ENCODE results near the gene ABCG4.
A peak's percentile ranks its signal among the peaks of the same experiment; 100 is the strongest.
"Not testable (repeated sequence)": the region's sequence is repeated elsewhere in the genome, so short reads cannot be mapped to it uniquely, and the experiment has no call there.

ABCG4 gene

DNA sequence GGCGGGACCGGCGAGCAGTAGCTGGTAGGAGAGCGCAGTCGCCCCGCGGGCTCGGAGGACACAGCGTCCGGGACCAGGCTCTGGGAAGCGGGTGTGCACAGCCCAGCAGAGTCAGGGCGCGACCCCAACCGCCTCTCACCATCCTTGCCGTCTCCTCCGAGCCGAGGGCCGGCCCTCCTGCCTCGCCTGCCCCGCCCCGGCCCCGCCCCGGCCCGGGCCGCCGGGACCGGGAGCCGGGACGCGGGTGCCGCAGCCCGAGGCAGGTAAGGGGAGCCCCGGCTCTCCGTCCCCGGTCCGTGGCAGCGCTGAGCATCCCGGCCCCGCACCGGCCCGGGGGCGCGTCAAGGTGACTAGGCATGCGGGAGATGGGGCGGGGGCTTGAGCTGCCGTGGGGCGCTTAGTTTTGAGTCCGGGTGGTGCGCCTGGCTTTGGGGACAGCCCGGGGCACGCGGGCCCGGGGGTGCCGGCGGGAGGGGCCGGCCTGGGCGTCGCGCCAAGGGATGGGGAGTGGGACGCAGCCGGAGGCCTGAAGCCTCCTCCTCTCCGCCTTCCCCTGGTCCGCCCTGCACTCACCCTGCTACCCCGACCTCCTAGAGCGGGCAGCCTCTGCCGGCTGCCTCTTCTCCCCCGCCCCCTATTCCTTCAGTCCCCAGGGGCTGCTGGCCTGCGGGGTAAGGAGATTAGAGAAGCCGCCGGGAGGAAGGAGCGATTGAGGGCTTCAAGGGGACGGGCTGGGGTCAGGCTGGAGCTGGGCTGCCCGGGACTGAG, at the start of gene ABCG4:
TSS of gene ABCG4 (plus strand) at position 35 of the 768 bp plus-strand sequence. CDS start 914 bp downstream, outside the sequence.
- no peak for DNase-seq

DNA sequence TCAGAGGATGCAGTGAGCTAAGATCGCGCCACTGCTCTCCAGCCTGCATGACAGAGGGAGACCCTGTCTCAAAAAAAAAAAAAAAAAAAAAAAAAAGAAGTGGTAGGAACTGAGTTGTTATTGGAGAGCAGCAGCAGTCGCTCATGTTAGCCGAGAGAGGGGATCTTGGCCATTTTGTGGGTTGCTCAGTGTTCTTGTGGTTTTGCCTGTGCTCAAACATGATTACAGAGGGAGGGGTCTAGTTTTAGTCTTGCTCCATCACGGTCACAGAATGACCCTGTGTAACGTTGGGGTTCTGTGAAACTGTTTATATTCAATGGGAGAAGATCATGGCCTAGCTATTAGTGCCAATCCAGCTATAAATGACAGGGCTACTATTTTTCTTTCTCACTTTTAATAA, 49.1 kb upstream of the ABCG4 start:
- DNase-seq: no peak

DNA sequence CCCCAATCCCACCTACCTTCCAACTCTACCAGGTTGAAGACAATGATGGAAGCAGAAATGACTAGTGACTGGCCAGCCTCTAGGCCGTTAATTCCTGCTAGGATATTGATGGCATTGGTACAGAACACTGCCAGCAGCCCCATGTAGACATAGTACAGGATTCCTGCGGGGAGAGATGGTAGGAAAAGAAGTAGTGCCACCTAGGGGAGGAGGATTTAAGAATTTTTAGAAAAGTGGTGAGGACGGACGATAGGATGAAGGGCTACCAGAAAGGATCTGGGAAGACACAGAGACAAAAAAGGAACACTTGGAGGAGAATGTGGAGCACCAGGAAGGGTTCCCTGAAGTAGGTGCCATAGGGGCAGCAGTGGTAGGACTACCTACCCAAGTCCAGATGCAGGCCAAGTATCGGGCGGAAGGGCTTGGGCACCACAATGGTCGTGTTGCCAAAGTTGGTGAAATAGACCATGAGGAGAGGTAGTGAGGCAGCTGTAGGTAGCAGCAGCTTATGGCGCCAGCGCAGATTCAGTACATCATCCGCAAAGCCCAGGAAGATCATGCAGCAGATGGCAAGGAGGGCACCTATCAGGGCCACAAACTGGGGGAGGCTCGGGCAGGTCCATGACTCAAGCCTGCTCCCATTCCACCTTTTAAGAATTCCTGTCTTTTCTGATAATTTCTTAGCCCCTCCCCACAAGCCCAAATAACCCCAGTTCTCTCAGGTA, 48.4 kb upstream of the ABCG4 start:
- DNase-seq: no peak

DNA sequence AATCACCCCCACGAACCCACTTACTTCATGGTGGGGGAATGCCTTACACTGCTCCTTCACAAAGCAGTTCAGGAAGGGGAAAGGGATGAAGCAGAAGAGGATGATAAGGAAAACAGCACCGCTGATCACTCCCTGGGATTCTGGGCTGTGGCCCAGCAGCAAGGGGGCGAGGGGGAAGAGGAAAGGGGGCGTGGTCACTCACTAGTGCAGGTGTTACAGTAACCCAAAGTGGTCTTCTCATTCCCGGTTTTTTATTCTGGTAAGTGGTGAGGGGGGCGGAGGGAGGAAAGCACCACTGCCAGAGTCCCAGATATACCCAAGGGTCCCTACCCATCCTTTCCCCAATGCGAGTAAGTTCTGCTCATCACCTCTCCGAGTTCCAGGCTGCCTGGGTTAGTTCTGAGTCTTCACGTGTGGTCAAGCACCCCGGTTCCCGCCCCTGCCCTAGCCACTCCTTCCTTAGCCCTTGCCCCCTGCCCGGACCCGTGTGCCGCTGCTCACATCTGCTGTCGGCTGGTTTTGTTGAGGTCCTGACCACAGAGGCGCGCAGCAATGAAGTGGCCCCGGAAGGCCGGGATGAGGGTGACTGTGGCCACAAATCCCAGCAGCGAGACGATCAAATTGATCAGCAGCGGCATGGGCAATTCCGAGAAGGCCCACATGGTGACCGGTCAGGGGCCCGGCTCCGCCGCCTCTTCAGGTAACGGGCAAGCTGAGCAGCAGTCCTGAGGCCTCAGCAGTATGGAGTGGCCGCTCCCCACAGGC, 47.7 kb upstream of the ABCG4 start:
- DNase-seq: no peak

DNA sequence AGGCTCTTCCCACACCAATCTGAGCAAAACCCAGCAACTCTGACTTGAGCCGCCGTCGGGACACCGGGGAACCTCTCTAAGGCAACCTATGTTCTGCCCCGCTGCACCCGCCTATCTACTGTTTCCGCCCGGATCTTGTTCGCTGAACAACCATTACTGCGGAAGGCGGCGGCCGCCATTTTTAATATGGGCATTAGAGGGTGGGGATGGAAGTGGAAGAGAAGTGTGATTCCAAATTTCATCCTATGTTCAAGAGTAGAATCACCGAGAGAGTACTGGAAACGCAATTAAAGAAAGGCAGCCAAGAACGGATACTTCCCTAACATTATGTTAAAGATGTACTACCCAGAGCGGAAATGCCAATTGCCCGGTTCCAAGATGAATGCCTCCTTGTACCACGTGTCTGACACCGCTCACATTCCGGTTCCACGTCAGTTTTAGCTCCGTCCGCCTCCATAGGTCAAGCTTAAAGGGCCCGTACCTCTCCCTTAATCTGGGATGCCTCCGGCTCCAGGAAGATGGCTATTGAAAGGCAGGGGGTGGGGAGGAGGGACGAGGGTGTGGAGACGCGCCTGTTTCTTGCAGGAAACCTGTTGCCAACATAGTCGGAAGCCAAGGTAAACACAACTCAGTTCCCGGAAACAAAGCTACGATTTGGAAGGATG, 47.0 kb upstream of the ABCG4 start, which contains the start of gene DPAGT1:
TSS of gene DPAGT1 (minus strand) at position 95 of the 665 bp plus-strand sequence. CDS start 198 bp downstream, outside the sequence.
- peak; percentile 82 for DNase-seq

DNA sequence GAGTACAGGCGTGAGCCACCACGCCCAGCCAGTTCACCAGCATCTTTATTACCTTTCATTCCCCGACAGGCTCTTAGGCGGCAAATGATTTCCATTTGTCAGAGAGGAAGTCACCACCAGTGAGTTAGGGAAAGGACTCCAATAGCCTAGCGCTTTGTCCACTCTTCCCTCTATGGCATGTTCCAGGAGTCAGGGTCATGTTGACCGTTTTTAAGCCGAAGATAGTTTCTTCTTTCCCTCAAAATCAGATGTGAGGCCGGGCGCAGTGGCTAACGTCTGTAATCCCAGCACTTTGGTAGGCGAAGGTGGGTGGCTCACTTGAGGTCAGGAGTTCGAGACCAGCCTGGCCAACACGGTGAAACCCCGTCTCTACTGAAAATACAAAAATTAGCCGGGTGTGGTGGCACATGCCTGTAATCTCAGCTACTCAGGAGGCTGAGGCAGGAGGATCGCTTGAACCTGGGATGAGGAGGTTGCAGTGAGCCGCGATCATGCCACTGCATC, 45.6 kb upstream of the ABCG4 start:
- DNase-seq: not testable (repeated sequence)

DNA sequence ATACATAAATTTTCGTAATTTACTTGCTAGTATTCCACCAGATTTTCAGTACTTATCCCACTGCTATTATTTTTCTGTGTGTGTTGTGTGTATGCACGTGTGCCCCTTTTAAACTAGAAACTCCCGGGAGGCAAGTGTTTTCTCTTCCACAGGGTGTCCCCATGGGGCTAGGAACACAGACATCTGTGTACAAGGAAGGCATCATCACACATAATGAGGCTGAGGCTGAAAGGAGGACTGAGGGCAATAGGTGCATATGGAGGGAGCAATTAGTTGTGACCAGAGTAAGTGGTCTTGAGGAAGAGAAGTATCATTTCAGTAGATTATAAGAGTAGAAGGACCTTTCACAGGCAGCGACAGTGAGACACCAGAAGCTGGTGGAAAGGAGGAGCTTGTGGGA, 45.1 kb upstream of the ABCG4 start:
- DNase-seq: no peak

DNA sequence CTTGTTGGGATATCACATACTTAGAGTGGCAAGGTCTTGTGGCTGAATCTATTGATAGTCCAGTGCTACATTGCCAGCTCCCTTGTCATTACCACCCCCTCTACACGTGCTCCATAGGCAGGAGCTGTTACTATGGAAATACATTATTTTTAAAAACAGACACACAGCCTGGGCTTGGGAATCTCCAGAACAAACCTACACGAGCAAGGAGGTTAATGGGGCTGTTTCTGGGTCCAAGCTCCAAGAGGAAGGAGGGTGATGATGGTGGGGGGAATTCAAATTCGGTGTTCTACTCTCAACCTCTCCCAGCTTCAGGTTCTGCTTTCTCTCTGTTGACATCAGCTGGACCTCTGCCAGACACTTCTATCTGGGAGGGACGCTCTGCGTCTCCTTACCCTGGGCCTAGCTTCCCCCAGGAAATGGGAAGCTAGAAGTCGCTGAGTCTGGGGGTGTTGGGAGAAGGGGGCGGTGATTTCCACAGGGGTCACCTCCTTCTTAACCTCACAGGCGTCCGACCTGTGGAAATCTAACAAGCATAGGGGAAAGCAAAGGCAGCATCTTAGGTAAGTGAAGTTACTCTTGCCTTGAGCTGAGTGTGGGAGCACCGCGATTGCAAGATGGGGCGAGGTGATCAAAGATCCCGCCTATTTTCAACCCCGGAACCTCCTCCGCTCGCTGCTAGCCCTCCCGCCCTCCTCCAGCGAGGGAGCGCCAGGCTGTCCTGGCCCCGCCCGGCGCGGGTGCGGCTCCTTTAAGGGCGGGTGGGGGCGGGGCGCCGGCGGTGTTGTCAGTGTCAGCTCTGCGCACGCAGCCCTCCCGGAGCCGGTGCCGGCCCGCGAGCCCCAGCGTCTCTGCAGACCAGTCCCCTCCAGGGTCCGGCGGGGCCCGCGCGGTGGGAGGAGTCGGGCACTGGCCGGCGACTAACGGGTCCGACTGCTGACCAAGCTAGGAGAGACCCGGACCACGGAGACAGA, 42.0 kb upstream of the ABCG4 start, which contains the start of gene C2CD2L:
TSS of gene C2CD2L (plus strand) at position 781 of the 974 bp plus-strand sequence. CDS start 398 bp downstream, outside the sequence.
- DNase-seq: peak; percentile 91

DNA sequence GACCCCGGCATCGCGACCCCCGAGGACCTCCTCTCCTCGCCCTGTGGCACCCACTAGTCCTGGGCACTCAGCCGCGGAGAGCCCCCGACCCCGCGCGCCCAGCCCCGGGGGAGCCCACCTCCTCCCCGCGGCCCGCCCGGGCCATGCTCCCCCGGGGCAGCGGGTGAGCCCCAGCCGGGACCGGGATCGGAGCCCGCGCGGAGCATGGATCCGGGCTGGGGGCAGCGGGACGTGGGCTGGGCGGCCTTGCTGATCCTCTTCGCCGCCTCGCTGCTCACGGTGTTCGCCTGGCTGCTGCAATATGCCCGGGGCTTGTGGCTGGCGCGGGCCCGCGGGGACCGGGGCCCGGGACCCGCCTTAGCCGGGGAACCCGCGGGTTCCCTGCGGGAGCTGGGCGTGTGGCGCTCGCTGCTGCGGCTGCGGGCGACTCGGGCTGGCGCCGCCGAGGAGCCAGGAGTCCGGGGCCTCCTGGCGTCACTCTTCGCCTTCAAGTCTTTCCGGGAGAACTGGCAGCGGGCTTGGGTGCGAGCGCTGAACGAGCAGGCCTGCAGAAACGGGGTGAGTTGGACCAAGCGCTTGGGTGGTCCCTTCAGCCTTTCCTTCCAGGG, 41.2 kb upstream of the ABCG4 start:
- no peak for DNase-seq

DNA sequence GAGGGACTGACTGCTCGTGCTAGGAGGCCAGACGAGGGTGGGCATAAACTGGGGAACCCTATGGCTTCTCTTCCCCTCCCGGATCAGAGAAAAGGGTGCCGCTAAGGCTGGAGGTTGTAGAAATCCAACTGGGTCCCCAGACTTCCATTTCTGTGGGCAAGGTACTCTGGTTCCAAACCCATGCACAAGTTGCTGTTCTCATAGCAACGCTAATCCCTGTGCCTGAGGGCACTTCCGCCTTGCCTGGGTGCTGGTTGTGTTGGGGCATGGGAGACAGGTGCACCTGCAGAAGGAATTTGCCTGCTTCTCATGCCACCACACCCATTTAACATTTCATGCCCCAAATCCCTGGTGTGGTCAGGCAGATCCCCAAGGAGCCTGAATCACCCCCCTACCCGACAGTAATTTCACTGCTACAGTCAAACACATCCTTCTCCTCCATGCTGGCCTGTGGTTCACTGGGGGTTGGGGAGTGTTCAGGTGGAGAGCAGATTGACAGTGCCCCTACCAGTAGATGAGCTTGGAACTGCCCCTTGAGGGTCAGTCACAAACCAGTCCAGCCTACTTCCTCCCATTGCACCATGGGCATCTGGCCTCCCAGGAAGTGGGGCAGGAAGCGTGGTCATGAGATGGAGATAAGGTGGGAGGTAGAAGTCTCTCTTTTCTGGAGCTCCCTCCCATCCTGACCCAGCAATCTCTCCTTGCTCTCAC, 40.6 kb upstream of the ABCG4 start:
- DNase-seq: no peak

DNA sequence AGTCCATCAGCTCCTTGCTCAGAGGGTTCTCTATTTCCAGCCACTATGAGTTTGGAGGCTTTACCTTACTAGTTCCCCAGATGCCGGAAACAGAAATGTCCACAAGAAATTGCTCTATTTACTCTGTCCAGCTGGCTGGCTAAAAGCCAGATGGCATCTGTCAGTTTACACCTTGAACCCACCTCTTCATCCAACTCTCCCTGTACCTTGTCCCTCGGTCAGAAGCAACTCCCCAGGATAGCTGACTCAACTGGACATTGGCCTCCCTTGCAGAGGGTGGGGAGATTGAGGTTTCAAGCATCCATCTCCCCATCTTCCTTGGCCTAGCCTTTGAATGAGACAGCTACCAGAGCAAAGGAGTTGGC, 40.0 kb upstream of the ABCG4 start:
- no peak for DNase-seq

DNA sequence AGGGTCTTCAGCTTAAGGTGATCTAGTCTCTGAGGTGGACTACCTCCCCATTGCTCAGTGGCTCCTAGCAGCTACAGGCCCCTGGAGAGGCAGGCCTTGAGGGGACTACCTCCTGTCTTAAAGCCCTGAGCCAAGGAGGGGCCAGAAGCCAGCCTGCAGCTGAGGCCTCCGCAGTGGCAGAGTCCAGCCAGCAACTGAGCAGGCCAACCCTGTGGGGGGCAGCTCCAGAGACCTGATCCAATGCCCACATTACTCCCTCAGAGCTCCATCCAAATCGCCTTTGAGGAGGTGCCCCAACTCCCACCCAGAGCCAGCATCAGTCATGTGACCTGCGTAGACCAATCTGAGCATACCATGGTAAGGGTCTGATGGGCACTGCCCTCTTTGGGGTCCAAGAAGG, 39.0 kb upstream of the ABCG4 start:
- DNase-seq: no peak

DNA sequence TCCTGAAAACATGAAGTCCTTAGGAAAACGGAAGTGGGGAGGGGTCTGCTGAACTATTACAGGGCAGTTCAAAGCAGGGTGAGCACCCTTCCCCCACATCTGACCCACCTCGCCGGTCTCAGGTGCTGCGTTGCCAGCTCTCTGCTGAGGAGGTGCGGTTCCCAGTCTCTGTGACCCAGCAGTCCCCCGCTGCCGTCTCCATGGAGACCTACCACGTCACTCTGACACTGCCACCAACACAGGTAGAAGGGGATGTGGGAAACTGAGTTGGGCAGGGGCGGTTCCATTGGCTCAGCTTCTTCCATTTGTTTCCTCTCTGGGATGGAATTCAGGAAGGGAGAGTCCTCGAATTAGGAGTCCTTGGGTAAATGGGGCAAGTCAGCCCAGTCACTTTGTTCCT, 38.4 kb upstream of the ABCG4 start:
- DNase-seq: no peak

DNA sequence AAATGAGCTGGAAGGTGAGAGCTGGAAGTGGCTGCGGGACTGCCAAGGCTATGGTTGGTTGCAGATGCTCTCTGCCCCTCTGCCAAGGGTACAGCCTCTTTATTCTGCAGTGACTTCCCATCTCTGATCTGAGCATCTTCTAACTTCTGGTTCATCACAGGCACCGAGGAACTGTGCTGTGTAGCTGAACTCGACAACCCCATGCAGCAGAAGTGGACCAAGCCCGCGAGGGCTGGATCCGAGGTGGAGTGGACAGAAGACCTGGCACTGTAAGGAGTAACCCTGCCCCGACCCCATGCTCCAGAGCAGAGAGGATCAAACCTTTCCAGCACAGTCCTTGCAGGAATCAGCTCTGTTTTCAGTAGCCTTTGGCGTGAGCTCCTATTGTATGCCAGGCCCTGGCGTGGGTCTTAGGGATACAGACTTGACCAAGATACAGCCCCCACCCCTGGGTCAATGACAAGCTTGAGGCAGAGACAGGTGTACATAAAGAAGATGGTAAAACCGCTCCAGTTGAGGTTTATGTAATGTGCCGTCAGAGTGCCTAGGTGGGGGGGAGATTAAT, 37.4 kb upstream of the ABCG4 start:
- DNase-seq: no peak

DNA sequence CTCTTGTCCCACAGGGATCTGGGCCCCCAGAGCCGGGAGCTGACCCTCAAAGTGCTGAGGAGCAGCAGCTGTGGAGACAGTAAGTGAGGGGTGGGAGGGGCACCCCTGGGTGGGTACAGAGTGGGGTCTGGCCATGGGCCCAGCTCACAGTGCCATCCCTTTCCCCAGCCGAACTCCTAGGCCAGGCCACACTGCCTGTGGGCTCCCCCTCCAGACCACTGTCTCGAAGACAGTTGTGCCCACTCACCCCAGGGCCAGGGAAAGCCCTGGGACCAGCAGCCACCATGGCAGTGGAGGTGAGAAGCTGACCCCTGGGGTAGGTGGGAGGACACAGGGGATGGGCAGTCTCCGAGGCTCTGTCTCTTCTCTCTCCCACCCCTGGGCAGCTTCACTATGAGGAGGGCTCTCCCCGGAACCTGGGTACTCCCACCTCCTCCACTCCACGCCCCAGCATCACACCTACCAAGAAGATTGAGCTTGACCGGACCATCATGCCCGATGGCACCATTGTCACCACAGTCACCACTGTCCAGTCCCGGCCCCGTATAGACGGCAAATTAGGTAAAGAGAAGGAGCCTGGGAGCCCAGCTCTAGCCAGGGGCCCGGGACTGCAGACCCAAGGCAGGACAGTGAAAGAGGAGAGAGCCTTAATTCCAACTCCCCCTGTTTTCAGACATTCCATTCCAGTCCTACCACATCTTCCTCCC, 36.4 kb upstream of the ABCG4 start:
- no peak for DNase-seq

DNA sequence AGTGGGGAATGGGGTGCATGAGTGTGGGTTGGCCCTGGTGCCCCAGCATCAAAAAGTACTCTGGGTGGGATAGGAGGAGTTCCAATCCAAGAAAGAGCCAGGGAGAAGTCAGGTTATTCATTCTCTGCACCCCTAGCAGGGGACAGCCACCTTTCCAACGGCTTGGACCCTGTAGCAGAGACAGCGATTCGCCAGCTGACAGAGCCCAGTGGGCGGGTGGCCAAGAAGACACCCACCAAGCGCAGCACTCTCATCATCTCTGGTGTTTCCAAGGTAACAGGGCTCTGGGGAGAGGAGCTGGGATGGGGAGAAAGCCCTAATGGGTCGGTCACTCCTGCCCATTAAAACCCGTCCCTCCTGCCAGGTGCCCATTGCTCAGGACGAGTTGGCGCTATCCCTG, 35.1 kb upstream of the ABCG4 start:
- no peak for DNase-seq

DNA sequence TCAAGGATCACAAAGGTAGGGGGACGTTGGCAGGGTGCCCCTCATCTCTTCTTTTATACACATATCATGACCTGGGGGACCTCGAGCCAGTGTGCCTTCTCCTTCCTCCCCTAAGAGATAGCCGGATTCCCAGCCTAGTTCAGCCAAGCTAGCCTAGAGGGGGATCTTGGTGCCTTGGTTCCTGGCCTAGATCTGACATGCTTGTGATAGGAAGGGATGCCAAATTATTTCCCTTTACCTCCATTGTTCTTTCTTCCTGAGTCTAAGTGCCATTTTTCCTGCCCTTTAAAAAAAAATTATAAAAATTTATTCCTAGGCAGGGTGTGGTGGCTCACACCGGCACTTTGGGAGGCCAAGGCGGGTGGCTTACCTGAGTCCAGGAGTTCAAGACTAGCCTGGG, 34.5 kb upstream of the ABCG4 start:
- DNase-seq: no peak

DNA sequence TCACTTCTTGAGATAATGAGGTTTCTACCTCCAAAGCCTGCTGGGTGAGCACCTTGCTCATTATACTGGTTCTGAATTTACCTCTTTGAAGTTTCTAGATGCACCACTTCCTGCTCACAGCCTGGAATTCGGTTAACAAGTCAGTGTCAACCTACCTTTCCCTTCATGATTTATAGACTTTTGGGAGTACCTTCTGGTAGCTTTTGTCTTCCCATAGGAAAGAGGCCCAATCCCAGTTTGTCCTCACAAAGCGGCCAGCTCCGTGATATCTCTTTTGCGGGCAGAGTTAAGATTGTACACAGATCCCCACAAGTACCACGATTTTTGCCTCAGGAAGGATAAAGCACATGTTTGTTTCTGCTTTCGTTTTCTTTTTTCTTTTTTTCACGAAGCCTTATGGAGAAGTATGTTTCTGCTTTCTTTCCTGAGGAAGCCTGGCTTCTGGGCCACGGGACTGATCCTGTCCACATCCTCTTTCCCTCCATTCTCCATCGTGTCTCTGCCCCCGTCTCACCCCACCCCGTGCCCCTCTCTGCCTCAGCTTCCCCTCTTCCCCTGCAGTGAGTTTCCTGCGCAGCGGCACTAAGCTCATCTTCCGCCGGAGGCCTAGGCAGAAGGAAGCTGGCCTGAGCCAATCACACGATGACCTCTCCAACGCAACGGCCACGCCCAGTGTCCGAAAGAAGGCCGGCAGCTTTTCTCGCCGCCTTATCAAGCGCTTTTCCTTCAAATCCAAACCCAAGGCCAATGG, 33.2 kb upstream of the ABCG4 start:
- DNase-seq: peak; percentile 37

DNA sequence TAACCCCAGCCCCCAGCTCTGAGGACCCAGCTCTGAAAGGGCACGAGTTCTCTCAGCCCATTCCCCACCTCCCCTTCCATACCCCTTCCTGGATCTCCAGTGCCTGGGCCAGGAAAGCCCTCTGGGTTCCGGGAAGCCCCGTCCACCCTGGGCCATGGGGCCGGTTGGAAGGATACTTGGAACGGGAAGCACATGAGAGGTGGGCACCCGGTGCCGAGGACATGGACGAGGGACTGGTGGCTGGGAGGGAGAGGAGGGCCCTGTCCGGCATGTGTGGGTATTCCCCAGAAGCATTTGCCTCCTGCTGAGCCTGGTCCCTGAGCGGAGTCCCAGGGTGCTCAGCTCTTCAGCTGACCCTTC, 32.6 kb upstream of the ABCG4 start:
- no peak for DNase-seq
